ENCODE measurements around the gene CHCHD5.
A peak's percentile ranks its signal among the peaks of the same experiment; 100 is the strongest.
"Not testable (repeated sequence)": the region's sequence is repeated elsewhere in the genome, so short reads cannot be mapped to it uniquely, and the experiment has no call there.

The CHCHD5 gene, protein sequence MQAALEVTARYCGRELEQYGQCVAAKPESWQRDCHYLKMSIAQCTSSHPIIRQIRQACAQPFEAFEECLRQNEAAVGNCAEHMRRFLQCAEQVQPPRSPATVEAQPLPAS

DNA sequence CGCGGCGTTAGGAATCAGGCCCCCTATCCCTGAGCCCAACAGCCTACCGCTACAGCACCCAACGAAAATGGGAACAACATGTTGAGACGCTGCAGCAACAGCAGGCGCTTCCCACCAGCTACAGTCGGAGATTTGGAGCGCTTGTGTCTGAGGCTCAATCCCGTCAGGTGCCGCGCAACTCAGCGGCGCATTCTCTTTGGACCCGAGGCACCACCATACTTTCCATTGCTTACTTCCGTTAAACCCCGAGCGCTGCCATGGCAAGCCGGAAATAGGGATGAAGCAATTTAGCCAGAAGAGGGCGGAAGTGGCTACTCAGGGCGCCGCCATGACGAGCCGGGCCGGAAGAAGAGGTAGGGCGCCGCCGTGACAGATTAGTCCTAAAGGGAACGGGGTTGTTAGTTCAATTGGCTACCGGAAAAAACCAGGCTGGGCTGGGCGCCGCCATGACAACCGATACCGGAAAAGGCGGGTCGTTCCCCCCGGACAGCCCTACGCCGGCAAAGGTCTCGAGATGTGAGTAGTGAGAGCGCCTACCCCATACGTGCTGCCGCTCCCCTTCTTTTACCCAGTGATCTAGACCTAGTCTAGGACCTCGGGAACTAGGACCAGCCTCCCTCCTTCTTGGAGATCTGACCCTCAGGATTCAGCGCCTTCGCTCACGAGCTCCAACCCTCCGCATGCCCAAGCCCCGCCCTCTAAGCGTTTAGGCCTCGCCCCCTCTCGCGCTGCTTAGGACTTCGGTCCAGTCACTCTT, at the start of gene CHCHD5:
TSS of gene CHCHD5 (plus strand) at position 476 of the 757 bp plus-strand sequence. CDS start at position 515, 39 bp downstream.
- DNase-seq: peak; percentile 95

DNA sequence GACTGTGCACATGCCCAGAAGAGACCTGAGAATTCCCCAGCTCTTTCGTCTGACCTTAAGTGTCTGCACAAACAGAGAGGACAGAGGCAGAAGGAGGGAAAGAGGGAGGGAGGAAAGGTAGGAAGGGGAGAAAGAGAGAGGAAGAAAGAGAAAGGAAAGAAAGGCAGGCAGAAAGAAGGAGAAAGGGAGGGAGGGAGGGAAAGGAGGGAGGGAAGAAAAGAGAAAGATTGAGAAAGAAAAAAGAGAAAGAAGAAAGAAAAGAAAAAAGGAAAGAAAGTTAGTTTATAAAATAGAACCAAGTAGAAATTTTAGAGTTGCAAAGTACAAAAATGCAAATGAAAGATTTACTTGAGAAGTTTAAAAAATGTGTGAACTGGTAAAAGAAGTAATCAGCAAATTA, 49.6 kb upstream of the CHCHD5 start:
- DNase-seq: no peak

- not testable (repeated sequence) for DNase-seq
Measured at GRCh38 chr2:112536665-112537064, 47.7 kb upstream of the CHCHD5 start.

GRCh38 chr2:112539306-112539705, 45.1 kb upstream of the CHCHD5 start:
- DNase-seq: no peak

GRCh38 chr2:112540906-112541305, 43.5 kb upstream of the CHCHD5 start:
- DNase-seq: no peak

DNA sequence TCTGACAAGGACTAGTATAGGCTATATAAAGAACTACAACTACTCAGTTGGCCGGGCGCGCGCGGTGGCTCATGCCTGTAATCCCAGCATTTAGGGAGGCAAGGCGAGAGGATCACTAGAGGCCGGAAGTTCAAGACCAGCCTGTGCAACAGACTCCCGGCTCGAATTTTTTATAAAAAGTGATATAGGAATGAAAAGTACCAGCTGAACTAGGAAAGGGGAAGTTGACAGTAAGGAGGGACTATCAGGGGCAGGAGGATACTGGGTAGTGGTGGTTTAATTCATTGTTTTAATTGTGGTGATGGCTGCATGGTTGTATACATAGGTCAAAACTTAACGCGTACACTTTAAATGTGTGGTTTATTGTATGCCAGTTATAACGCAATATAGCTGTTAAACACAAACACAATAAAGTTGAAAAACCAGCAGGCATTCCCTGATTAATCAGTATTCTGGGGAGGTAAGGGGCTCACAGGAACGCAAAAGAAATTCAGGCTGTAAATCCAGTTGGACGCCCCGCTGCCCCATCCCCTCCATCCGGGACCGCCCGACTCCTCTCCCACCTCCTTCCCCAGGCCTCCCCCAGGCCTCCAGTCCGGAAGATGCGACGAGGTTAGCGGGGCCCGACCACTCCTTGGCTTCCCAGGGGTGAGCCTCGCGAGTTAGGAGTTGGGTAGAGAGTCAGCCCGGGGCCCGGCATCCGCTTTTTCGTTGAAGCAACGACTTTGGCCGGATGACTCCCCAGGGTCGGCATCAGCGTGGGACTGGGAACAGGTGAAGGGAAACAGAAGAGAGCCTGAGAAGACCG, 42.9 kb upstream of the CHCHD5 start:
- DNase-seq: peak; percentile 81

- DNase-seq: peak; percentile 85
Measured at GRCh38 chr2:112542123-112542983, 42.1 kb upstream of the CHCHD5 start, which contains the start of gene POLR1B. Gene POLR1B (plus strand): TSS chr2:112542465. CDS start chr2:112542495, 30 bp downstream.

DNA sequence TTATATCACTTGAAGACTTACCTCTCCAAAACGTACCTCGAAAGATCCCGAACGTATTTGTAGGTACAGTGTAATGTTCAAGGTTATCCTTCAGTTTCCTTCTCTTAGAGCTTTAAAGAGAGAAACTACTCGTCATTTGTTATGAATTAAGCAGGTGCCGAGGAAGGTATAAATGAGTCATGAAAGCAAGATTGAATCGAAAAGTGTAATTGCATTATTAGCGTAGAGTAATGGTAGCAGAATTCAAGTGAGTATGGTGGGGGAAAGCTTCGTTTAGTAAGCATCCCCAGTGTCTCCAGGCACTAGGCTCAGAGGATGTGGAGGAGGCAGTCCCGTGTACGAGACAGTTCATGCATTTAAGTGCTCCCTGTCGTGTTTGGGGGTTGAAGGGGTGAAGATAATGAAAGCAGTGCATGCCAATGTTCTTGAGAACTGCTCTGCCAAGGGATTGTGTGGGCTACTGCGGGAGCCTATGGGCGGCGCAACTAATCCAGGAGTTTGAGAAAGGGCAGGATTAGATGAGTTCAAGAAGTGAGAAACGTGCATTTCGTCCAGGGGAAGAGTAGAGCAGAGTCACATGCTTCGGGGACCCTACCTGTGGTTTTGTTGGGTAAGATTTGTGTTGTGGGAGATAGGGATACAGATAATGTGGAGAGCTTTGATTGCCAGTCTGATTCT, 41.3 kb upstream of the CHCHD5 start:
- DNase-seq: no peak

- no peak for DNase-seq
Measured at GRCh38 chr2:112547333-112547732, 37.1 kb upstream of the CHCHD5 start.

GRCh38 chr2:112548980-112549379, 35.4 kb upstream of the CHCHD5 start:
- DNase-seq: no peak

DNA sequence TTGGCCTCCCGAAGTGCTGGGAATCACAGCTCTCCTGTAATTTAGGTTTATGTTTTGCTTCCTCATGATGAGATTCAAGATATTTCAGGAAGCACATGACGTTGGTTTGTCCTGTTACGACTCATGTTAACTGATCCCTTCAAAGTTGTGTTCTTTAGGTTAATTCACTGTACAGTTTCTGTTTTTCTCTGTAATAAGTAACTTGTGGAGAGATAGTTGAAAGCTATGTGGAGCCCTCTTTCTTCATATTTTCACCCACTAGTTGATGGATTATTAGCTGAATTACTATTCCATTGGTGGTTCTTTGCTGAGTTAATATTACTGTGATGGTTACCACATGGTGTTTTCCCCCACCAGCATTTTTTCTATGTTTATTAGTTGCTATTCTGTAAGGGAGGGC, 18.3 kb upstream of the CHCHD5 start:
- DNase-seq: no peak

DNA sequence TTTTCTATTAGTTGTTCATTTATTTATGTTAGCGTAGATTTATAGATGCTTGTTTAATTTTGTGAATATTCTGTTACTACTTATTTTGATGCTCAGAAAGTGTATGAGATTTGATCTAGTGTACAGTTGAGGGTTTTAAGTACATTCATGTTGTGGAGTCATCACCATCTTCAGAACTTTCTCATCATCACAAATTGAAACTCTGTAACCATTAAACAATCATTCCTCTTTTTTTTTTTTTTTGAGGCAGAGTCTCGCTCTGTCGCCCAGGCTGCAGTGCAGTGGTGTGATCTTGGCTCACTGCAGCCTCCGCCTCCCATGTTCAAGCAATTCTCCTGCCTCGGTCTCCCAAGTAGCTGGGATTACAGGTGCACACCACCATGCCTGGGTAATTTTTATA, 17.9 kb upstream of the CHCHD5 start:
- not testable (repeated sequence) for DNase-seq

GRCh38 chr2:112572005-112572404, 12.4 kb upstream of the CHCHD5 start:
- no peak for DNase-seq

- no peak for DNase-seq
Measured at GRCh38 chr2:112577756-112578155, 6.7 kb upstream of the CHCHD5 start.

GRCh38 chr2:112579241-112579640, 5.2 kb upstream of the CHCHD5 start:
- no peak for DNase-seq

GRCh38 chr2:112580084-112580483, 4.3 kb upstream of the CHCHD5 start:
- no peak for DNase-seq

DNA sequence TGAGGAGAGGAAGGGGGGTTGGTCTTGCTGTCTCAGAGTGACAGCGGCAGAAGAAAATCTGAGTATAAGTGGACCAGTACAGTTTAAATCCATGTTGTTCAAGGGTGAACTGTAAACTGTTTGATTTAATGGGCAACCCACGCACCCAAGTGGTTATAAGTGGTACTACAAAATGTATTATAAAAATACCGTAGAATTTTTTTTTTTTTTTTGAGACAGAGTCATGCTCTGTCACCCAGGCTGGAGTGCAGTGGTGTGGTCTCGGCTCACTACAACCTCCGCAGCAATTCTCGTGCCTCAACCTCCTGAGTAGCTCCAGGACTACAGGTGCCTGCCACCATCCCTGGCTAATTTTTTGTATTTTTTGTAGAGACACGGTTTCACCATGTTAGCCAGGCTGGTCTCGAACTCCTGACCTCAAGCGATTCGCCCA, 2.1 kb upstream of the CHCHD5 start:
- DNase-seq: peak; percentile 54

- DNase-seq: no peak
Measured at GRCh38 chr2:112583497-112584133, 794 bp upstream of the CHCHD5 start.

- DNase-seq: no peak
Measured at GRCh38 chr2:112584891-112585250, 462 bp downstream of the CHCHD5 start.

GRCh38 chr2:112585400-112585799, 991 bp downstream of the CHCHD5 start:
- DNase-seq: no peak

GRCh38 chr2:112585873-112586464, 1.6 kb downstream of the CHCHD5 start:
- no peak for DNase-seq
